G401 (cell line): ENCODE results near the gene FAM222A. TPM values are rescaled to one million over a fixed set of nuclear protein-coding genes. Genes with fewer than 3 reads are reported as not detected.

Experiments used
- DNase-seq: peaks from one replicate; pipeline ENCODE4 v3.0.0-alpha.2; 2015; ENCODE audit warnings: low spot score
- in situ Hi-C: cut with HindIII; loops from 2 replicates; pipeline ENCODE4 v1.10.0; 2016; ENCODE audit warnings: low sequenced_read_pairs, mixed read lengths
- total RNA-seq: library from RNA; depleted of rRNA; stranded (reverse); fragments of >200 nt; shearing (Covaris generic); gene quantifications from 2 replicates; pipeline ENCODE4 v1.2.3, GENCODE V29; 2014; rRNA removed

FAM222A gene
- 4.0 and 9.0 TPM in 2 replicates for total RNA-seq

DNA sequence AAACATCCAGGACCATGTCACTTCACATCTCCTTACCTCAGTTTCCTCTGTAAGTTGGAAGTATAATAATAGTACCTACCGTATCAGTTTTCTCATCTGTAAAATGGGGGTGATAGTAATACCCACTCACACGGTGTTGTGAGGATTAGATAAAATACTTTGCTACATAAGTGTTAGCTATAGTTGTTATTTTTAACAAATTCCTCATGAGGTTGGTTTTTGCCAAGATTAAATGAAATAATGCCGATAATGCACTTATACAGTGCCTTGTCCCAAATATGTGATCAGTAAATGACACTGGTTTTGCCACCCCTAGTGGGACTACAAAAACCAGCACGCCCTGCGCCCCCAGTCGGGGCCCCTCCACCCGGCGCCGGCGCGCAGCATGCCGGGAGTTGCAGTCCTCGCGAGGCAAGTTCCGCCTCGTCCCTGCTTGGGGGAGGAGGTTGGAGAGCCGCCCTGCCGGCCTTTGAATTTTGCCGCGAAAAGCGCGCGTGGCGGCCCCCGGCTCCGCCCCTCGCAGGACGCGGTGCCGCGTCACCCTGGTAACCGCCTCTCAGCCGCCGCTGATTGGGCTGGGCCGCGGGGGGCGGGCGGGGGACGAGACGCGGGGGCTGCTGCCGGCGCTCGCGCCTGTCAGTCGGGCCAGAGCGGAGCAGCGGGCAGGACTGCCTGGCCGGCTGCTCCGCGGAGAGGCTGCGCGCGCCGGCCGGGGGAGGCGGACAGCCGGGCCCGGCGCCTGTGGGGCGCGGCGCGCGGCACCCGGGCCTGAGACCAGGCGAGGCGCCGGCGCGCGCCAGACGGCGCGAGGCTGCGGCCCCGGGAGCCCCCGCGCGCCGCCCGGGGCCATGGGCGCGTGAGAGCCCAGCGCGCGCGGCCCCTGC is at the start of gene FAM222A:
Gene FAM222A (plus strand): TSS at position 639 of the 884 bp plus-strand sequence. CDS start 30,322 bp downstream, outside the sequence.
- peak; percentile 98 for DNase-seq
- in situ Hi-C loops, result no loop called here

GRCh38 chr12:109664402-109664801 is 49.2 kb upstream of the FAM222A start:
- in situ Hi-C loops, result no loop called here
- no peak for DNase-seq

GRCh38 chr12:109666068-109666467 is 47.6 kb upstream of the FAM222A start:
- in situ Hi-C loops, result no loop called here
- no peak for DNase-seq

- no peak for DNase-seq
- in situ Hi-C loops, result no loop called here
These were observed 42.9 kb upstream of the FAM222A start for GRCh38 chr12:109670731-109671130.

DNA sequence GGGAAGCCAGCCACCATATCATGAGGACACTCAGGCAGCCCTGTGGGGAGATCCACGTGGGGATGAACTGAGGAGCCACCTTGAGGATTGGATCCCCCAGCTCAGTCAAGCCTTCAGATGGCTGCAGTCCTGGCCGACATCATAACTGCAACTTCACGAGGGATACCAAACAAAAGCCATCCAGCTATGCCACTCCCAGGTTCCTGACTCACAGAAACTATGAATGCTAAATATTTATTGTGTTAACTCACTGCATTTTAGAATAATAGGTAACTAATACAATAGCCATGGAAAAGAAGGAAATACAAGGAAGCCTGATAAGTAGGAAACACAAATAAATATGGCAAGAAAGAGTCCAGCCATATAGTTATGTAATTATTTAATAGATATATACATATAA is 42.1 kb upstream of the FAM222A start:
- no peak for DNase-seq
- in situ Hi-C loops, result no loop called here

GRCh38 chr12:109673379-109673778 is 40.2 kb upstream of the FAM222A start:
- in situ Hi-C loops, result no loop called here
- DNase-seq, result no peak

GRCh38 chr12:109673884-109674283 is 39.7 kb upstream of the FAM222A start:
- DNase-seq, result no peak
- in situ Hi-C loops, result no loop called here

DNA sequence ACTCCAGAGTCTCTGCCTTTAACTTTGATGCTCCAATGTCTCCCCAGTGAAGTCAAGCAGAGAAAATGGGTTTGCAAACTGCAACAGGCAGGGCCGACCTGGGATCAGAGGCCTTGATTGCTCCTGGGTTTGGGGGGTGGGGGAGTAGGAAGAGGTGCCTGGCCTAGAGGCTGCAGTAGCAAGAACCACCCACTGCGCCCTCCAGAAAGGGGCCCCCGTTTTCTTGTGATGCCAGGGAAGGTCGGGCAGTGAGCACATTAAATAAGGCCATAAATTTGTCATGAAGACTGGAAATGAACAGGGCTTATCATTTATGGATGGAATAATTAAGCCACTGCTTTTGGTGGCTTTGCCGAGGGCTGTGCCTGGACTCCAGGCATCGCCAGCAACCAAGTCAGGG is 38.2 kb upstream of the FAM222A start:
- in situ Hi-C loops, result no loop called here
- DNase-seq, result no peak

- in situ Hi-C loops, result no loop called here
- DNase-seq, result no peak
These were observed 36.3 kb upstream of the FAM222A start for GRCh38 chr12:109677279-109677691.

DNA sequence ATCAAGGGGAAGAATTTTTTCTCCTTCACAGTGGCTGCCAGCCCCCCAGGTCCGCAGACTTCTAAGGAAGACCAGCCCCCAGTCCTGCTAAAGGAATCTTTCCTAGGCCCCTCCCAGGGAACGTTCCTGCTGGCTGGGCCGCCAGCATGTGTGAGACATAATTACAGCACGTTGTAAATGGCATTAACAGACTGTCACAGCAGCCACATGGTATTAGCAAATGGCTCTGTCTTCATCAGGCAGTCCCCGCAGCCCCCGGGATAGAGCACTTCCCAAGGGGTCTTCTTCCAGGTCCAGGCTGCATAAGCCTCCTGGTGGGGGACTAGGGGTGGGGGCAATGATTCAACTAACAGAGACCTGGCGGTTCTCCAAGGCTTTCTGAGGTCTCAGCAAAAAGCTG is 34.9 kb upstream of the FAM222A start:
- in situ Hi-C loops, result no loop called here
- DNase-seq, result no peak

DNA sequence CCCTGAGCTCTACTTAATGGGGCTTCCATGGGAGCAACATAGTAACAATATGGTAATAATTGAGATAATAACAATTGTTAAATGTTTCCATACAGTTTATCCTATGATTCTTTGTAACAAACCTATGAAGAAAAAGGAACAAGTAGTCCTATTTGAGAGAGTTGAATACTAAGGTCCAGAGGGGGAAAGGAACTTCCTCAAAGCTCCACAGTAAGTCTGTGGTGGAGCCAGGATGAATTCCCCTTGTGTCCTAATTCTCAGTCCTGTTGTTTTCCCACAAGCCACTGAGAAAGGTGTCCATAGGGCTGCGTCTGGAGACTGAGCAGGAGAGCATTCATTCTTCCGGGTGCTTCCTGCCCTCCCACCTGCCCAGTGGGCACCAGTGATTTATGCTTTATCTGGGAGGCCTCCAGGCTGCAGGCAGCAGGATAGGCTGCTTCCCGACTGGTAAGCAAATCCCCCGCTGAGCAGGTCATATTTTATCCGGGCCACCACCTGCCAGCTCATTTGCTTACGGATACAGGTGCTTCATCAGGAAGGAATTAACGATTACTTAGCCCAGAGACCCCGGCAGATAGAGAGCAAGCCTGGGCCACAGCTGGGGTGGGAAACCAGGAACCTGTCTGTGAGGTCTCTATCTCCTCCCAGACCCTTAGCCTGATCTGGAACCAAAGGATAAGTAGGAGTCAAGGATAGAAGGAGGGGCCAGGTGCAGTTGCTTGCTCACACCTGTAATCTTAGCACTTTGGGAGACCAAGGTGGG is 33.9 kb upstream of the FAM222A start:
- peak; percentile 53 for DNase-seq
- in situ Hi-C loops, result no loop called here

- peak; percentile 35 for DNase-seq
- in situ Hi-C loops, result no loop called here
These were observed 33.2 kb upstream of the FAM222A start for GRCh38 chr12:109680264-109681005.

- in situ Hi-C loops, result no loop called here
- no peak for DNase-seq
These were observed 31.5 kb upstream of the FAM222A start for GRCh38 chr12:109681986-109682707.

DNA sequence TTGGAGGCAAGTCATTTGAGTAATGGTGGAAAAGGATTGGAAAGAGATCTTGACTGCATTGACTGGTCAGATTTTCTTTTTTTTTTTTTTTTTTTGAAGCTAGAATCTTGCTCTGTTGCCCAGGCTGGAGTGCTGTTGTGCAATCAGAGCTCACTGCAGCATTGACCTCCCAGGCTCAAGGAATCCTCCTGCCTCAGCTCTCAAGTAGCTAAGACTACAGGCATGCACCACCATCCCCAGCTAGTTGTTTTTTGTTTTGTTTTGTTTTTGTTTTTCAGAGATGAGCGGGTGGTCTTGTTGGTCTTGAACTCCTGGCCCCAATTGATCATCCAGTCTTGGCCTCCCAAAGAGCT is 30.9 kb upstream of the FAM222A start:
- in situ Hi-C loops, result no loop called here

GRCh38 chr12:109683316-109683715 is 30.3 kb upstream of the FAM222A start:
- no peak for DNase-seq
- in situ Hi-C loops, result no loop called here

More for the DNA sequence above, 30.9 kb upstream of the FAM222A start:
- no peak for DNase-seq

DNA sequence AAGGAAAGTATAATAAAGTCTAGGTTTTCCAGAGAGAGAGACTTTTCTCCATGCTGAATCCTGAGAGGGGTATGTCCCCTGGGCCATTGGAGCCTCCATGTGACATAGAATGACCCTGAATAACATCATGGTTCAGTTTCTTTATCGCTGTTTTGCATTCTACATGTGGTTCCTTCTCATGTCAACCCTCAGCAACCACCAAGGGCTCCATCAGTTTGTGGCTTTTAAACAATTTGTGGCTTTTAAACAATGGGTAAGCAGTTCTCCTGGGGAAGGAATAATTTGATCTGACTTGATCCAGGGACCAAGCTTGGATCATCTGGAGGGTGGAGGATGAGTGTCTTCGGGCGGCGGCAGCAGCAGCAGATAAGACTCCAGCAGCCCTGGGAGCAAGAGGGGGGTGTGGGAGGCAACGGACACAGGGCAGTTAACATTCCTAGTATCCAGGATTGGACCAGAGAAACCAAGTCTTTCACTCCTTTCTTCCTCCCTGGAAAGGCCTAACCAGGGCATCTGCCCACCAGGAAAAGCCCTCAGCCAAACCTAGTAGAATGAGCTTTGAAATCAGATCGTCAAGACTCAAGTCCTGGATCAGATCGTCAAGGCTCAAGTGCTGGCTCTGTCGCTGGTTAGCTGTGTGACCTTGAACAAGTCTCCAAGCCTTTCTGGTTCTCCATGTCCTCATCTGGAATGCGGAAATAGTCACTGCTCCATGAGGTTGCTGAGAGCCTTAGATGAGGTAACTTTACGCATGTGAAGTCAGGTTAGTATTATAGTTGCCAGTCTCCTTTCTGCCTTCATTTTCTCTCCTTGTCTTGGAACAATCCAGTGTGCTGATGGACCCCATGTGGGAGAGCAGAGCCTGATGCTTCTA is 27.8 kb upstream of the FAM222A start:
- in situ Hi-C loops, result no loop called here
- DNase-seq, result no peak

DNA sequence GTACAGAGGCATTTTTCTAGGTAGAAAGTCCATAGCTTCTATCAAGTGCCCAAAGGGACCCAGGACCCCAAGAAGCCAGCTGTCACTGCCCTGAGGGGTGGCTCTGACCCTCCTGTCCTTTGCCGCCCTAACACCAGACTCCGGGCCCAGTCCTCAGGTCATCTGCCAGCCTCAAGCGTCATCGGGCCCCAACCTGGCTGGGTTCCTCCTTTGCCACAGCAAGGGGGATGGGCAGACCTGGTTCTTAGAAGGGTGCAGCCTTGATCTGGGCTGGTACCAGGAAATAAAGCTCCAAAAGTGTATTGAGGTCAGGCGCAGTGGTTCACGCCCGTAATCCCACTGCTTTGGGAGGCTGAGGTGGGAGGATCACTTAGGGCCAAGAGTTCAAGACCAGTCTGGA is 27.1 kb upstream of the FAM222A start:
- in situ Hi-C loops, result no loop called here
- DNase-seq, result no peak

- DNase-seq, result no peak
- in situ Hi-C loops, result no loop called here
These were observed 26.4 kb upstream of the FAM222A start for GRCh38 chr12:109687250-109687649.
